Glutamatergic neuron (in vitro differentiated cells): Measurements from ENCODE around the gene RPS21. TPM values are rescaled to one million over a fixed set of nuclear protein-coding genes. Genes with fewer than 3 reads are reported as not detected.
"Not testable (repeated sequence)": the region's sequence is repeated elsewhere in the genome, so short reads cannot be mapped to it uniquely, and the experiment has no call there.

Source experiments
- DNase-seq: peaks from one replicate; pipeline ENCODE4 v3.0.0; 2022
- H3K27ac Mint-ChIP-seq: one replicate; pipeline ENCODE4 v1.8.0; 2020; ENCODE audit warnings: mild to moderate bottlenecking, mixed read lengths, inconsistent platforms; ENCODE audit not compliant: unreplicated experiment
- H3K27me3 Mint-ChIP-seq: one replicate; pipeline ENCODE4 v1.8.0; 2020; ENCODE audit warnings: mild to moderate bottlenecking, moderate library complexity, mixed read lengths, inconsistent platforms; ENCODE audit not compliant: unreplicated experiment
- H3K36me3 Mint-ChIP-seq: one replicate; pipeline ENCODE4 v1.8.0; 2020; ENCODE audit warnings: mild to moderate bottlenecking, mixed read lengths, inconsistent platforms; ENCODE audit not compliant: unreplicated experiment
- H3K4me1 Mint-ChIP-seq: one replicate; pipeline ENCODE4 v1.8.0; 2020; ENCODE audit warnings: mild to moderate bottlenecking, low read depth, mixed read lengths, inconsistent platforms; ENCODE audit not compliant: unreplicated experiment
- H3K4me3 Mint-ChIP-seq: one replicate; pipeline ENCODE4 v1.8.0; 2020; ENCODE audit warnings: mild to moderate bottlenecking, mixed read lengths, inconsistent platforms; ENCODE audit not compliant: unreplicated experiment
- H3K9me3 Mint-ChIP-seq: one replicate; pipeline ENCODE4 v1.8.0; 2020; ENCODE audit warnings: mild to moderate bottlenecking, moderate library complexity, mixed read lengths, inconsistent platforms; ENCODE audit not compliant: unreplicated experiment
- total RNA-seq: library from RNA; stranded (reverse); fragmentation: NEBNext Ultra II Directional; extraction: Animal tissue kit (Norgen Biotek cat#: 25700); gene quantifications from one replicate; pipeline ENCODE4 v1.2.1, GENCODE V29; 2021; ENCODE audit not compliant: unreplicated experiment
- TF ChIP-seq, protein P1 (sequence below): fragments of 200-600 bp; sonication (generic); IDR thresholded peaks from one replicate; pipeline ENCODE4 v1.5.0; 2021; ENCODE audit not compliant: partially characterized antibody, unreplicated experiment

Gene RPS21
- total RNA-seq, 1 donor from 2014 or later = 829 TPM

DNA sequence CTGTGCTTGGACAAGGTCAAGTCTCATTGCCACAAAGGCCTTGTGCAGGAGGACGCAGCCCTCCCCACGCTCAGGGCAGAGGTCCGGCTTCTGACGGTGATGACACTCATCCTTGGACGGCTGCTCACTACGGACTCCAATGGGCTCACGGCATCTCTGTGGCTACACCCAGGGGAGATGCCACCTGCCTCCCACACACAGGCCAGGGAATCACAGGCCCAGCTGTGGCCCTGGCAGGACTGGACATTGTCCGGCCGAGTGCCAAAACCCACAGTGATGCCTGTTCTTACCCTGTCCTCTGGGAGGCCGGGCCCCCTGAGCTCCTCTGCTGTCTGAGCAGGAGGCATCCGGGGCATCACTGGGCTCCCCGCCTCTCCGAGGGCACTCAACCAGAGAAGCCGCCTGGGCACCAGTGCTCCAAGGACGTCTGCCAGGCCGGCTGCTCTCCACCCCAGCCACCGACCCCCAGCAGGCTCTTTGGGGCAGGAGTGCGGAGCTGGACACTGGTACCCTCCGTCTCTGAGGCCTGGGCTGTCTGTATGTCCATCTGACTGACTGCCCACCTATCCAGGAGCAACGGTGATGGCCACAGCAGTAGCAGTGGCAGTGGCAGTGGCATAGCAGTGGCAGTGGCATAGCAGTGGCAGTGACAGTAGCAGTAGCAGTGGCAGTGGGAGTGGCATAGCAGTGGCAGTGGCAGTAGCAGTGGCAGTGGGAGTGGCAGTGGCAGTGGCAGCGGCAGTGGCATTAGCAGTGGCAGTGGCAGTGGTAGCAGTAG is 38.6 kb downstream of the RPS21 start:
- no peak overlapping the region for H3K27ac Mint-ChIP-seq
- peaks cover 3% of the 10 kb centered on the region for H3K4me1 Mint-ChIP-seq
- no peaks in the 10 kb centered on the region for H3K36me3 Mint-ChIP-seq
- no peak overlapping the region for H3K4me3 Mint-ChIP-seq
- peaks cover 7% of the 10 kb centered on the region for H3K9me3 Mint-ChIP-seq
- TF ChIP-seq, protein P1, sequence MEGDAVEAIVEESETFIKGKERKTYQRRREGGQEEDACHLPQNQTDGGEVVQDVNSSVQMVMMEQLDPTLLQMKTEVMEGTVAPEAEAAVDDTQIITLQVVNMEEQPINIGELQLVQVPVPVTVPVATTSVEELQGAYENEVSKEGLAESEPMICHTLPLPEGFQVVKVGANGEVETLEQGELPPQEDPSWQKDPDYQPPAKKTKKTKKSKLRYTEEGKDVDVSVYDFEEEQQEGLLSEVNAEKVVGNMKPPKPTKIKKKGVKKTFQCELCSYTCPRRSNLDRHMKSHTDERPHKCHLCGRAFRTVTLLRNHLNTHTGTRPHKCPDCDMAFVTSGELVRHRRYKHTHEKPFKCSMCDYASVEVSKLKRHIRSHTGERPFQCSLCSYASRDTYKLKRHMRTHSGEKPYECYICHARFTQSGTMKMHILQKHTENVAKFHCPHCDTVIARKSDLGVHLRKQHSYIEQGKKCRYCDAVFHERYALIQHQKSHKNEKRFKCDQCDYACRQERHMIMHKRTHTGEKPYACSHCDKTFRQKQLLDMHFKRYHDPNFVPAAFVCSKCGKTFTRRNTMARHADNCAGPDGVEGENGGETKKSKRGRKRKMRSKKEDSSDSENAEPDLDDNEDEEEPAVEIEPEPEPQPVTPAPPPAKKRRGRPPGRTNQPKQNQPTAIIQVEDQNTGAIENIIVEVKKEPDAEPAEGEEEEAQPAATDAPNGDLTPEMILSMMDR = no peak
- H3K27me3 Mint-ChIP-seq = peaks cover 2% of the 10 kb centered on the region
- DNase-seq = no peak

DNA sequence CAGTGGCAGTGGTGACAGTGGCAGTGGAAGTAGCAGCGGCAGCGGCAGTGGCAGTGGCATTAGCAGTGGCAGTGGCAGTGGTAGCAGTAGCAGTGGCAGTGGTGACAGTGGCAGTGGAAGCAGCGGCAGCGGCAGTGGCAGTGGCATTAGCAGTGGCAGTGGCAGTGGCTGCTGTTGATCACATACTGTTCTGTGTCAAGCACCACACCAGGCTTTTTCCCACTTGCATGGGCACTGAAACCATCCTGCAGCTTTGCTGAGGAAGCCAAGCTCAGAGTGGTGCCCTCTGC is 39.1 kb downstream of the RPS21 start:
- not testable (repeated sequence) for H3K27ac Mint-ChIP-seq, H3K27me3 Mint-ChIP-seq, DNase-seq, H3K4me3 Mint-ChIP-seq, H3K4me1 Mint-ChIP-seq, H3K9me3 Mint-ChIP-seq, H3K36me3 Mint-ChIP-seq

DNA sequence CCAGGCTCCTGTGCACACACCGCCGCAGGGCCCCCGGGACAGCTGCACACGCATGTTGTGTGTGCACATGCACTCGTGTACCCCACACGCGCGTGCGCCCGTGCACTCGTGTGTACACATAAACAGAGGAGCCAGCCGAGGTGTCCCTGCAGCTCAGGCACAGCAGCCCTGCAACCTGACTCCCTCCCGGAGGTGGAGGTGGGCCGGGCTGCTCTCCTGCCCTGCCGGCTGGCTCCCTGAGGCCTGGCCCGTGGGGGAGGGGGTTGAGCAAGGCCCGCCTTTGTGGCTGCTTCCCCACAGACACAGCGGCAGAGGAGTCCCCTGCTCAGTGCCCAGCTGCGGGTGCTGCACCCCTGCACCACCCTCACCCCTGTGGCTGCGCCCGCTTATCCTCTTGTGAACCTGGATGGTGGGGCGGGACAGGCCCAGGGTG is 39.8 kb downstream of the RPS21 start:
- Mint-ChIP-seq H3K4me1 (peaks cover 3% of the 10 kb centered on the region), H3K9me3 (peaks cover 2% of the 10 kb centered on the region), H3K4me3 (no peak overlapping the region), H3K27ac (no peak overlapping the region), H3K27me3 (peaks cover 5% of the 10 kb centered on the region), H3K36me3 (no peaks in the 10 kb centered on the region)
- TF ChIP-seq, protein P1 = no peak
- DNase-seq = no peak

DNA sequence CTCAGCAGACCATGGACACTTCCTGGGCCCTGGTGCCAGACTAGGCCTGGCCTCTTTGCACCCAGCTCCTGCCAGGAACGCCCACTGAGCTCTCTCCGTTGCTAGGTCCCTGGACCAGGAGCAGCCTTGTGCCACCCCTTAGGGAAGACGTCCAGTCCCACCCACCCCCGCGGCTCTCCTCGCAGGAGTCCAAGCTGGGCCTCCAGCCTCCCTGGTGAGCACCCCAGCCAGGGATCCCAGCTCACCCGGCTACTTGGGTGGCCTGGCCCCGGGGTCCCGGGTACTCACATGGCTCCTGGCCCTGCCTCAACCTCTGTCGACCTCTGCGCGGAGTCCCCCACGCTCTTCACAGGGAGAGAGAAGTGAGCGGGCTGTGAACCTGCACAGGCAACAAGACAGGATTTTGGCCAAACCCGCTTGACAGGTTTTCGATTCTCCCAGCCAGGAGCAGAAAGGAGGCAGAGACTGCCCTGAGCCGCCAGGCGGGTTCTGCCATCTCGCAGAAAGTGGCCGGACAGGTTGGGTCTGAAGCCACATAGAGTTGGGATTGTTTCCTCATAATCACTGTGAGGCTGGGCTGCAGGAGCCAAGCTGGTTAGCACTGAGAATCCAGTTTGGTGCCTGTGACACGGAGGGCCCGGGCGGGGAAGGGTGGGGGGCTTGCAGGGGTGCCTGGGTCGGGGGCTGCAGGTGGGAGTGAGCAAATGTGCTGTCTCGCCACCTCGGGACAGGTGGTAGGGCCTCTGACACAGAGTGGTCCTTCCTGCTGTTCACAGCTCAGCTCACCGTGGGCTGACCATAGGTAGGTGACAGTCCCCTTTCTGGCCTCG is 40.5 kb downstream of the RPS21 start, which contains the start of gene RBBP8NL:
RBBP8NL (minus strand) TSS at position 368 of the 830 bp plus-strand sequence. CDS start 7,892 bp downstream, outside the sequence.
- Mint-ChIP-seq H3K9me3 (peaks cover 2% of the 10 kb centered on the region), H3K4me3 (no peak within 1 kb of the TSS), H3K27me3 (peaks cover 5% of the 10 kb centered on the region), H3K27ac (no peak within 1 kb of the TSS), H3K36me3 (no peaks in the 10 kb centered on the region), H3K4me1 (peaks cover 3% of the 10 kb centered on the region)
- no peak for DNase-seq
- TF ChIP-seq, protein P1 = no peak

DNA sequence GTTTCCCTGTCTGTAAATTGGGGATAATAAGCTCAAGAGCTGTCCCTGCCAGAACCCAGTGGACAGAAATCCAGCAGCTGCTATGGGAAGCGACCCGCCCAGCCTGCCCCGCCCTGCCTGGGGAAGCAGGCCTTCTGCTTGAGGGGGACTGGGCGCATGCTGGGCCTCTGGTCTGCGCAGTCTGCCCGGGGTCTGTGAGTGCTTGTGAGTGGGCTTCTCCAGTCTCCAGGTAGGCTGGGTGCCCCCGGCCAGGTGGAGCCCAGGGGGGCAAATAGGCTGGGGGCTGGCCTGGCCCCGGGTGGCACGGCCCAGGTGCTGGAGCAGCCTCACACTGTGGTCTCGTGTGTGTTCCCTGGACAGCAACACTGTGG is 41.1 kb downstream of the RPS21 start:
- H3K27ac Mint-ChIP-seq = no peak overlapping the region
- H3K9me3 Mint-ChIP-seq = peaks cover 2% of the 10 kb centered on the region
- no peaks in the 10 kb centered on the region for H3K36me3 Mint-ChIP-seq
- TF ChIP-seq, protein P1 = no peak
- H3K4me3 Mint-ChIP-seq = no peak overlapping the region
- peaks cover 4% of the 10 kb centered on the region for H3K27me3 Mint-ChIP-seq
- H3K4me1 Mint-ChIP-seq = peaks cover 3% of the 10 kb centered on the region
- DNase-seq = no peak
